ENCODE measurements around the gene PCDHB7.
"Not testable (repeated sequence)": the region's sequence is repeated elsewhere in the genome, so short reads cannot be mapped to it uniquely, and the experiment has no call there.

Gene PCDHB7

DNA sequence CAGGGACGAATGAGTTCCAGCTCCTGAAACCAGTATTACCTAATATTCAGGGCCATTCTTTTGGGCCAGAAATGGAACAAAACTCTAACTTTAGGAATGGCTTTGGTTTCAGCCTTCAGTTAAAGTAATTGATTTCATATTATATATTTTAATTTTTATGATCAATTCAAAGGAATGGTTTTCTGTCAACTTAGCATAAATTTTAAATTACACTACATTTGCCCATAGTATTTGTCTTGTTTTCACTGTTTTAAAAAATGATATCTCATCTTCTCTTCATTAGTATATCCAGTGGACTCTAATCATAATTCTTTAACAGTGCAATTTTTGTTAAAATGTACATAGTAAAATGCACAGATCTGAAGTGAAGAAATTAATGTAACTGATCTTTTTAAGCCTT lies 7.9 kb downstream of the PCDHB7 start:
- no peak for DNase-seq (ENCODE audit: low spot score)
- TF ChIP-seq CTCF (IDR thresholded peaks at IDR 0.05; ENCODE audit: extremely low read depth, insufficient read depth, missing control alignments) = no peak
- in situ Hi-C loops (cut with MboI; ENCODE audit: low pct_unique_long_range_greater_than_20kb, low sequenced_read_pairs, unreplicated experiment) = no loop called here

- TF ChIP-seq CTCF (IDR thresholded peaks at IDR 0.05; ENCODE audit: extremely low read depth, insufficient read depth, missing control alignments) = no peak
- in situ Hi-C loops (cut with MboI; ENCODE audit: low pct_unique_long_range_greater_than_20kb, low sequenced_read_pairs, unreplicated experiment) = no loop called here
- DNase-seq (ENCODE audit: low spot score) = no peak
These were observed 9.8 kb downstream of the PCDHB7 start, which contains the start of gene PCDHB16 for GRCh38 chr5:141182248-141182647. PCDHB16 (plus strand) TSS chr5:141182387; CDS start chr5:141182560, 173 bp downstream.

- in situ Hi-C loops (cut with MboI; ENCODE audit: low pct_unique_long_range_greater_than_20kb, low sequenced_read_pairs, unreplicated experiment); DNase-seq (ENCODE audit: low spot score): not testable (repeated sequence)
These were observed 11.8 kb downstream of the PCDHB7 start for GRCh38 chr5:141184117-141184855.

GRCh38 chr5:141186897-141187512 lies 14.6 kb downstream of the PCDHB7 start, which contains the start of gene PCDHB9:
PCDHB9 (plus strand) TSS chr5:141187161; CDS start chr5:141187319, 158 bp downstream.
- TF ChIP-seq CTCF (IDR thresholded peaks at IDR 0.05; ENCODE audit: extremely low read depth, insufficient read depth, missing control alignments) = peak; percentile 48
- in situ Hi-C loops (cut with MboI; ENCODE audit: low pct_unique_long_range_greater_than_20kb, low sequenced_read_pairs, unreplicated experiment) = no loop called here
- DNase-seq (ENCODE audit: low spot score) = no peak

DNA sequence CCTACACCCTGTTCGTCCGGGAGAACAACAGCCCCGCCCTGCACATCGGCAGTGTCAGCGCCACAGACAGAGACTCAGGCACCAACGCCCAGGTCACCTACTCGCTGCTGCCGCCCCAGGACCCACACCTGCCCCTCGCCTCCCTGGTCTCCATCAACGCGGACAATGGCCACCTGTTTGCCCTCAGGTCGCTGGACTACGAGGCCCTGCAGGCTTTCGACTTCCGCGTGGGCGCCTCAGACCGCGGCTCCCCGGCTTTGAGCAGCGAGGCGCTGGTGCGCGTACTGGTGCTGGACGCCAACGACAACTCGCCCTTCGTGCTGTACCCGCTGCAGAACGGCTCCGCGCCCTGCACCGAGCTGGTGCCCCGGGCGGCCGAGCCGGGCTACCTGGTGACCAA lies 16.2 kb downstream of the PCDHB7 start:
- DNase-seq (ENCODE audit: low spot score); in situ Hi-C loops (cut with MboI; ENCODE audit: low pct_unique_long_range_greater_than_20kb, low sequenced_read_pairs, unreplicated experiment): not testable (repeated sequence)

DNA sequence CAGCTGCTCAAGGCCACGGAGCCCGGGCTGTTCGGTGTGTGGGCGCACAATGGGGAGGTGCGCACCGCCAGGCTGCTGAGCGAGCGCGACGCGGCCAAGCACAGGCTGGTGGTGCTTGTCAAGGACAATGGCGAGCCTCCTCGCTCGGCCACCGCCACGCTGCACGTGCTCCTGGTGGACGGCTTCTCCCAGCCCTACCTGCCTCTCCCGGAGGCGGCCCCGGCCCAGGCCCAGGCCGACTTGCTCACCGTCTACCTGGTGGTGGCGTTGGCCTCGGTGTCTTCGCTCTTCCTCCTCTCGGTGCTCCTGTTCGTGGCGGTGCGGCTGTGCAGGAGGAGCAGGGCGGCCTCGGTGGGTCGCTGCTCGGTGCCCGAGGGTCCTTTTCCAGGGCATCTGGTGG lies 16.7 kb downstream of the PCDHB7 start:
- in situ Hi-C loops (cut with MboI; ENCODE audit: low pct_unique_long_range_greater_than_20kb, low sequenced_read_pairs, unreplicated experiment); DNase-seq (ENCODE audit: low spot score): not testable (repeated sequence)

- peak; percentile 38 for TF ChIP-seq CTCF (IDR thresholded peaks at IDR 0.05; ENCODE audit: extremely low read depth, insufficient read depth, missing control alignments)
- peak; percentile 43 for DNase-seq (ENCODE audit: low spot score)
- in situ Hi-C loops (cut with MboI; ENCODE audit: low pct_unique_long_range_greater_than_20kb, low sequenced_read_pairs, unreplicated experiment) = no loop called here
These were observed 19.8 kb downstream of the PCDHB7 start, which contains the start of gene PCDHB10 for GRCh38 chr5:141192110-141192725. PCDHB10 (plus strand) TSS chr5:141192353; CDS start chr5:141192553, 200 bp downstream.

DNA sequence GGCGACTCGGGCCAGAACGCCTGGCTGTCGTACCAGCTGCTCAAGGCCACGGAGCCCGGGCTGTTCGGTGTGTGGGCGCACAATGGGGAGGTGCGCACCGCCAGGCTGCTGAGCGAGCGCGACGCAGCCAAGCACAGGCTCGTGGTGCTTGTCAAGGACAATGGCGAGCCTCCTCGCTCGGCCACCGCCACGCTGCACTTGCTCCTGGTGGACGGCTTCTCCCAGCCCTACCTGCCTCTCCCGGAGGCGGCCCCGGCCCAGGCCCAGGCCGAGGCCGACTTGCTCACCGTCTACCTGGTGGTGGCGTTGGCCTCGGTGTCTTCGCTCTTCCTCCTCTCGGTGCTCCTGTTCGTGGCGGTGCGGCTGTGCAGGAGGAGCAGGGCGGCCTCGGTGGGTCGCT lies 21.9 kb downstream of the PCDHB7 start:
- DNase-seq (ENCODE audit: low spot score); in situ Hi-C loops (cut with MboI; ENCODE audit: low pct_unique_long_range_greater_than_20kb, low sequenced_read_pairs, unreplicated experiment): not testable (repeated sequence)
